T-helper 17 cell (primary cell): ENCODE results near the gene RAB8A. TPM values are rescaled to one million over a fixed set of nuclear protein-coding genes. Genes with fewer than 3 reads are reported as not detected.
"Not testable (repeated sequence)": the region's sequence is repeated elsewhere in the genome, so short reads cannot be mapped to it uniquely, and the experiment has no call there.

ENCODE experiments used
- ATAC-seq: fragments of 150-1000 bp; cut with Tn5 transposase; 2 replicates; pipeline ENCODE4 v1.10.0; 2021; ENCODE audit warnings: mild to moderate bottlenecking, moderate library complexity
- DNase-seq, 3 donors: peaks; one replicate each; pipeline versions ENCODE4 v3.0.0 to v3.0.0-alpha.2; 2020 to 2021
- H3K9me3 ChIP-seq: one replicate; pipeline ENCODE4 v1.7.0; 2013; ENCODE audit warnings: low read length, mild to moderate bottlenecking; ENCODE audit not compliant: control insufficient read depth, poor library complexity, severe bottlenecking
- H3K27ac Mint-ChIP-seq: one replicate; pipeline ENCODE4 v1.8.0; 2022; ENCODE audit warnings: mild to moderate bottlenecking, moderate library complexity, mixed read lengths
- H3K27me3 Mint-ChIP-seq: one replicate; pipeline ENCODE4 v1.8.0; 2022; ENCODE audit warnings: mixed read lengths
- H3K36me3 Mint-ChIP-seq: one replicate; pipeline ENCODE4 v1.8.0; 2022; ENCODE audit warnings: low read depth, mixed read lengths
- H3K4me1 Mint-ChIP-seq: one replicate; pipeline ENCODE4 v1.8.0; 2022; ENCODE audit warnings: mild to moderate bottlenecking, mixed read lengths
- H3K4me3 Mint-ChIP-seq: one replicate; pipeline ENCODE4 v1.8.0; 2022; ENCODE audit warnings: mild to moderate bottlenecking, moderate library complexity, mixed read lengths
- total RNA-seq, 4 donors: library from RNA in 2 of 4; stranded (reverse) in 2 of 4; gene quantifications; one replicate each; pipeline ENCODE4 v1.2.3 and lab custom pipeline; 2022 to 2026

The RAB8A gene
- total RNA-seq, 2 donors from 2014 or later, result 97.5 to 105 TPM

- ATAC-seq (no peak), DNase-seq (no peak)
- no peaks in the 10 kb centered on the region for H3K36me3 Mint-ChIP-seq
- H3K4me3 Mint-ChIP-seq, result no peak overlapping the region
- no peaks in the 10 kb centered on the region for H3K4me1 Mint-ChIP-seq
- H3K9me3 ChIP-seq, result no peaks in the 10 kb centered on the region
- no peaks in the 10 kb centered on the region for H3K27me3 Mint-ChIP-seq
- H3K27ac Mint-ChIP-seq, result no peak overlapping the region
Measured at GRCh38 chr19:16167055-16167454, 55.4 kb downstream of the RAB8A start.

DNA sequence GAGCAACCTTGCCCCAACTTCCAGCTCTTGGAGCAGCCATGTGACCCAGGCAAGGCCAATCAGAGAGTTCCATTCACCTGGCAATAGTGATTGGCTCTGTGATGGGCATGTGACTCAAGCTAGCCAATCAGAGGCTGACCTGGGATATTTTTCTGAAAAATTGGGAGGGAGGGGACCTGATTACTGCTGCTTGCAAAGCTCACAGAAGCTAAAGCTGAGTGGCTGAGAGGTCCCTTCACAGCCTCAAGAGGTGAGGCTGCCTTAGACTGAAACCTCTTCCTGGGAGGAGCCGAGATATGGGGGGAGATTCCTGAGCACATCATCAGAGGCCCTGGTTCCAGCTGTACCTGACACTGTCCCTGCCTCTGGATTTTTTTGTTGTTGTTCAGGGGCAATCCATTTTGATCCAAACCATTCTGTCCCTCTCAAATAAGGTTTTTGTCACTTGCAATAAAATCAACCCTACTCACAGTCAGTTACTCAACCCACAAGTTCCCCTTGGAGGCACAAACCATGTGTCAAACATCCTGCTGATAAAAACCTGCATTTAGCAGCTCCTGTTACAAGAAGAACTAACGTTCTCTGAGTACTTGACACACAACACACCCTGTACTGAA lies 56.9 kb downstream of the RAB8A start:
- no peaks in the 10 kb centered on the region for H3K9me3 ChIP-seq
- Mint-ChIP-seq H3K36me3 (no peaks in the 10 kb centered on the region), H3K27ac (no peak overlapping the region), H3K27me3 (no peaks in the 10 kb centered on the region), H3K4me3 (no peak overlapping the region), H3K4me1 (peaks cover 2% of the 10 kb centered on the region)
- DNase-seq (no peak), ATAC-seq (peak; percentile 10)

- ATAC-seq (no peak), DNase-seq (no peak)
- Mint-ChIP-seq H3K27me3 (no peaks in the 10 kb centered on the region), H3K27ac (no peak overlapping the region), H3K36me3 (no peaks in the 10 kb centered on the region), H3K4me3 (no peak overlapping the region), H3K4me1 (peaks cover 2% of the 10 kb centered on the region)
- no peaks in the 10 kb centered on the region for H3K9me3 ChIP-seq
Measured at GRCh38 chr19:16170134-16170533, 58.4 kb downstream of the RAB8A start.

GRCh38 chr19:16175954-16176353 lies 64.3 kb downstream of the RAB8A start:
- Mint-ChIP-seq H3K4me1 (peaks cover 2% of the 10 kb centered on the region), H3K4me3 (no peak overlapping the region), H3K36me3 (no peaks in the 10 kb centered on the region), H3K27me3 (no peaks in the 10 kb centered on the region), H3K27ac (no peak overlapping the region)
- DNase-seq (no peak), ATAC-seq (no peak)
- no peaks in the 10 kb centered on the region for H3K9me3 ChIP-seq

DNA sequence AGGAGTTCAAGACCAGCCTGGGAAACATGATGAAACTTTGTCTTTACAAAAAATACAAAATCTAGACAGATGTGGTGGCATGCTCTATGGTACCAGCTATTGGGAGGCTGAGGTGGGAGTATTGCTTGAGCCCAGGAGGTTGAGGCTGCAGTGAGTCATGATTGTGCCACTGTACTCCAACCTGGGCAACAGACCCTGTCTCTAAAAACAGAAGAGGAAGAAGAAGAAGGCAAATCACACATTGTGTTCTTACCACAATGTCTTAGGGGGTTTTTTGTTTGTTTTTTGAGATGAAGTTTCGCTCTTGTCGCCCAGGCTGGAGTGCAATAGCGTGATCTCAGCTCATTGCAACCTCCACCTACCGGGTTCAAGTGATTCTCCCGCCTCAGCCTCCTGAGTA lies 67.2 kb downstream of the RAB8A start:
- DNase-seq, H3K36me3 Mint-ChIP-seq, H3K27ac Mint-ChIP-seq, ATAC-seq, H3K27me3 Mint-ChIP-seq, H3K4me3 Mint-ChIP-seq, H3K4me1 Mint-ChIP-seq, H3K9me3 ChIP-seq: not testable (repeated sequence)

GRCh38 chr19:16180611-16181010 lies 68.9 kb downstream of the RAB8A start:
- DNase-seq, result no peak
- peaks cover 7% of the 10 kb centered on the region for H3K4me1 Mint-ChIP-seq
- H3K4me3 Mint-ChIP-seq, result no peak overlapping the region
- no peak overlapping the region for H3K27ac Mint-ChIP-seq
- H3K27me3 Mint-ChIP-seq, result no peaks in the 10 kb centered on the region
- peaks cover 5% of the 10 kb centered on the region for H3K36me3 Mint-ChIP-seq
- ATAC-seq, result no peak
- H3K9me3 ChIP-seq, result no peaks in the 10 kb centered on the region

Other genes with a start within 250 kb of the RAB8A start
- not detected for gene CYP4F2, start 213.8 kb upstream of the RAB8A start, total RNA-seq
- gene CYP4F11, start 177.4 kb upstream of the RAB8A start, total RNA-seq, result not detected
- not detected for gene OR10H4, start 162.9 kb upstream of the RAB8A start, total RNA-seq
- gene TPM4, start 35.4 kb upstream of the RAB8A start, total RNA-seq, result 100 to 1,000 TPM; 261 to 279 TPM
- gene HSH2D, start 31.8 kb downstream of the RAB8A start, total RNA-seq, result 10 to 100 TPM; 27.7 to 31.8 TPM
- gene CIB3, start 61.6 kb downstream of the RAB8A start, total RNA-seq, result not detected
- 10 to 100 TPM; 33.7 to 48.8 TPM for gene FAM32A, start 73.5 kb downstream of the RAB8A start, total RNA-seq
- 10 to 100 TPM; 91.8 to 98.5 TPM for gene AP1M1, start 86.0 kb downstream of the RAB8A start, total RNA-seq
- 100 to 1,000 TPM; 465 to 578 TPM for gene KLF2, start 212.9 kb downstream of the RAB8A start, total RNA-seq